HG03342 (cell line): Measurements from ENCODE around the gene IGFL3.

Experiments used
- ATAC-seq: cut with Tn5 transposase; IDR thresholded peaks from one replicate; pipeline ENCODE4 v1.9.1; 2021; ENCODE audit warnings: mild to moderate bottlenecking, moderate library complexity; ENCODE audit not compliant: unreplicated experiment

The IGFL3 gene

GRCh38 chr19:46077815-46078167 is 46.7 kb downstream of the IGFL3 start:
- no peak for ATAC-seq

GRCh38 chr19:46076951-46077814 is 47.3 kb downstream of the IGFL3 start:
- ATAC-seq: no peak

- no peak for ATAC-seq
Observed at GRCh38 chr19:46076031-46076880, 48.2 kb downstream of the IGFL3 start.

DNA sequence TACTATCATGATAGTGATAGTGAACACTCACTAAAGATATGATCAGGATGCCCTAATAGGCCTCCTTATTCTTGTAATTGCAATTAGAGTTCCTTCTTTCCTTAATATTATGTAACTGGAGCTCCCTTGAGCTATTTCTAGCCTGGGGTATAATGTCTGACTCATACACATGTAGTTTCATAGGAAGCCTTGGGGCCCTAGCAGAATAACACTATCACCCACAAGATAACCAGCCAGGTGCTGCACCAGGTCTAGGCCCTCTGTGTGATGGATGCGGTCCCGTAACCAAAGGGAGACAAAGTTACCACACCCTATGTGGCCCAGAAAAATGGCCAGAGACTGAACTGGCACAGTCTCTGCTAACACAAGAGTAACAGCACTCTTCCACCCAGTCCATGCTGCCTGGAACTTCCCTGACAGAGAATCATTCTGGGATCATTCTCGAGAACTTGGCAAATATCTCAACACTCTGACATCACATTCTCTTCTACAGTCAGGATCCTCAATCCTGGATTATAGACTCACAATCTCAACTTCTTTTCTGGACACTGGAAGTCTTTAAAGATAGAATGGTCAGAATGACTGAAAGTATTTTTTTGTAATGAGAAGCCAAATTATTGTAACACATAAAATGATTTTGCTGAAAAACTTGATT is 51.1 kb downstream of the IGFL3 start:
- no peak for ATAC-seq
